Measurements from ENCODE around the gene EME1. TPM values are rescaled to one million over a fixed set of nuclear protein-coding genes. Genes with fewer than 3 reads are reported as not detected.

Gene EME1
- total and polyA plus RNA-seq, 2 donors (not counting 3 experiments of a cell fraction or from before 2014, with no cell fraction given): 5.6 to 9.1 TPM

DNA sequence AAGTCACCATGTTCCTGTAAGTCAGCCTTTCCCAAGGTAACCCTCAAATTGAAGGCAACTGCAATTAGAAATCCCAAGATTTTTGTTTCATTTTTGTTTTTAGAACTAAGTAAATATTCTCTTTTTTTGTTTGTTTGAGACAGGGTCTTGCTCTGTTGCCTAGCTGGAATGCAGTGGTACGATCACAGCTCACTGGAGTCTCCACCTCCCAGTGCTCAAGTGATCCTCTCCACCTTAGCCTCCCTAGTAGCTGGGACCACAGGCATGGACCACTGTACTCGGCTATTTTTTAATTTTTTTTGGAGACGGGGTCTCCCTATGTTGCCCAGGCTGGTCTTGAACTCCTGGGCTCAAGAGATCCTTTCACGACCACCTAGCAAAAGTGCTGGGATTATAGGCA, 34.9 kb downstream of the EME1 start:
- TF ChIP-seq EZH2 (IDR thresholded peaks at IDR 0.05; ENCODE audit: borderline replicate concordance, low read depth, low read length, severe bottlenecking) (no peak), GATA2 (IDR thresholded peaks at IDR 0.05; ENCODE audit: insufficient read depth, insufficient read length, low read depth, low read length) (no peak), JUN (IDR thresholded peaks at IDR 0.05; ENCODE audit: borderline replicate concordance, insufficient read depth, insufficient read length, low read depth) (no peak), MYC (IDR thresholded peaks at IDR 0.05; ENCODE audit: low read depth, low read length) (no peak), POLR2AphosphoS5 (IDR thresholded peaks at IDR 0.05; ENCODE audit: insufficient read depth, low read depth, low read length) (no peak), FOS (IDR thresholded peaks at IDR 0.05; ENCODE audit: borderline replicate concordance, insufficient read depth, low read length) (no peak), POLR2A (IDR thresholded peaks at IDR 0.05; ENCODE audit: low read depth, low read length) (no peak), MAX (IDR thresholded peaks at IDR 0.05; ENCODE audit: insufficient read depth, insufficient read length) (no peak)
- intact Hi-C loops (cut with micrococcal nuclease) (no loop called here), dilution Hi-C loops (cut with MboI; ENCODE audit: extremely low pct_ligation_motif_present, low sequenced_read_pairs) (no loop called here)
- Histone ChIP-seq H3K36me3 (ENCODE audit: control insufficient read depth in 2 of 2, extremely low read depth in 1 of 2, insufficient read depth in 2 of 2, low read length in 2 of 2) (no peaks in the 10 kb centered on the region), H4K20me1 (replicated peaks; ENCODE audit: control insufficient read depth, extremely low read depth, insufficient read depth, low read length) (no peaks in the 10 kb centered on the region), H3K27me3 (ENCODE audit: control insufficient read depth in 2 of 2, insufficient read depth in 2 of 2, low read length in 2 of 2) (peaks cover 15% of the 10 kb centered on the region in 2 experiments), H3K27ac (ENCODE audit: insufficient read depth, low read depth, low read length) (no peak overlapping the region), H3K9me3 (replicated peaks; ENCODE audit: control insufficient read depth, insufficient read depth, low read length) (no peaks in the 10 kb centered on the region), H2AFZ (ENCODE audit: low read depth, low read length) (no peak overlapping the region), H3K4me2 (ENCODE audit: insufficient read depth, low read length) (no peak overlapping the region), H3K4me3 (replicated peaks in 1 of 3; ENCODE audit: insufficient read depth in 1 of 3, low read depth in 1 of 3, low read length in 3 of 3) (no peak overlapping the region), H3K9ac (replicated peaks; ENCODE audit: extremely low read depth, insufficient read depth, low read length) (no peak overlapping the region), H3K4me1 (ENCODE audit: control insufficient read depth, extremely low read depth, insufficient read depth, low read length) (no peaks in the 10 kb centered on the region), H3K9me1 (replicated peaks; ENCODE audit: control insufficient read depth, extremely low read depth, insufficient read depth, low read length) (no peaks in the 10 kb centered on the region), H3K79me2 (ENCODE audit: control insufficient read depth, insufficient read depth, low read length) (no peaks in the 10 kb centered on the region)
- DNase-seq (ENCODE audit: low read depth, low spot score) (no peak), FAIRE-seq (no peak)
- ChIA-PET CTCF (interaction anchor here (4.5 kb wide), 1 partner anchor 11 kb away, joined by 25 read pairs; the partner anchor contains the start of gene LRRC59), POLR2A (no interaction called here)
- BruUV-seq (replicated peaks): no TSS peak
